H1 (cell line): ENCODE results near the gene GALNT1. TPM values are rescaled to one million over a fixed set of nuclear protein-coding genes. Genes with fewer than 3 reads are reported as not detected.

ENCODE experiments used
- CTCF ChIA-PET: fragments of 300-600 bp; sonication (Branson Sonifier 250); formaldehyde crosslinking; loops from one replicate; lab custom pipeline; 2021; ENCODE audit not compliant: partially characterized antibody; lab: Charles Lee
- POLR2A ChIA-PET: fragments of 300-600 bp; sonication (Branson Sonifier 250); formaldehyde crosslinking; loops from one replicate; lab custom pipeline; 2021; ENCODE audit warnings: inconsistent platforms; ENCODE audit not compliant: partially characterized antibody; lab: Charles Lee
- DNase-seq, 2 experiments: peaks; one replicate each; pipeline versions ENCODE4 v3.0.0 to v3.0.0-alpha.2; 2010 to 2022; ENCODE audit warnings: low spot score in 2 of 2, low read depth in 1 of 2, mixed read lengths in 1 of 2
- FAIRE-seq: peaks from 2 replicates; lab custom pipeline; 2011; peaks lifted over from hg19 to GRCh38; lab: Jason Lieb, UNC
- H2AFZ ChIP-seq: 2 replicates; pipeline ENCODE4 v1.8.1; 2012; ENCODE audit warnings: low read length, inconsistent platforms
- H2AK5ac ChIP-seq: 2 replicates; pipeline ENCODE4 v1.6.1; 2013; ENCODE audit warnings: low read depth, low read length
- H2BK120ac ChIP-seq: replicated peaks from 2 replicates; pipeline ENCODE3; 2013; ENCODE audit warnings: low read depth, low read length, inconsistent platforms
- H2BK12ac ChIP-seq: 2 replicates; pipeline ENCODE4 v1.6.1; 2013; ENCODE audit warnings: low read depth, low read length
- H2BK15ac ChIP-seq: 2 replicates; pipeline ENCODE4 v1.6.1; 2013; ENCODE audit warnings: low read length
- H2BK20ac ChIP-seq: 2 replicates; pipeline ENCODE4 v1.6.1; 2013; ENCODE audit warnings: low read length
- H2BK5ac ChIP-seq: 2 replicates; pipeline ENCODE4 v1.6.1; 2013; ENCODE audit warnings: low read depth, low read length
- H3K14ac ChIP-seq: 2 replicates; pipeline ENCODE4 v1.6.1; 2013; ENCODE audit warnings: inconsistent platforms; ENCODE audit not compliant: insufficient read length
- H3K18ac ChIP-seq: 2 replicates; pipeline ENCODE4 v1.6.1; 2013; ENCODE audit warnings: low read length; ENCODE audit errors: extremely low read depth
- H3K23ac ChIP-seq: 2 replicates; pipeline ENCODE4 v1.6.1; 2013; ENCODE audit warnings: inconsistent platforms; ENCODE audit not compliant: insufficient read length
- H3K23me2 ChIP-seq: 2 replicates; pipeline ENCODE4 v1.6.1; 2013; ENCODE audit warnings: low read depth, low read length
- H3K27ac ChIP-seq: 2 replicates; pipeline ENCODE4 v1.6.1; 2011; ENCODE audit warnings: low read depth, low read length, inconsistent platforms
- H3K27me3 ChIP-seq, 4 experiments: replicated peaks in 1 of 4; 1 replicate in 1 of 4; 2 replicates in 3 of 4; pipeline versions ENCODE4 v1.6.1 to v1.8.1; 2011 to 2013; ENCODE audit warnings: low read length in 3 of 4, mild to moderate bottlenecking in 3 of 4, inconsistent platforms in 2 of 4, mixed read lengths in 2 of 4, moderate library complexity in 1 of 4; ENCODE audit not compliant: control insufficient read depth in 3 of 4, insufficient read depth in 3 of 4; ENCODE audit errors: extremely low read depth in 1 of 4
- H3K36me3 ChIP-seq, 4 experiments: 2 replicates each; pipeline versions ENCODE4 v1.6.1 to v1.8.1; 2011 to 2013; ENCODE audit warnings: mild to moderate bottlenecking in 4 of 4, low read length in 3 of 4, moderate library complexity in 2 of 4, control low read depth in 1 of 4, inconsistent platforms in 1 of 4; ENCODE audit not compliant: insufficient read depth in 4 of 4, control insufficient read depth in 2 of 4
- H3K4ac ChIP-seq: replicated peaks from 2 replicates; pipeline ENCODE3; 2013; ENCODE audit warnings: low read length, low read depth, mixed read lengths, inconsistent platforms; ENCODE audit not compliant: insufficient read length
- H3K4me1 ChIP-seq, 4 experiments: replicated peaks in 1 of 4; 1 replicate in 1 of 4; 2 replicates in 3 of 4; pipeline versions ENCODE4 v1.6.1 to v1.8.1; 2011 to 2013; ENCODE audit warnings: low read length in 3 of 4, inconsistent platforms in 2 of 4, mixed read lengths in 1 of 4; ENCODE audit not compliant: insufficient read depth in 4 of 4, control insufficient read depth in 3 of 4
- H3K4me2 ChIP-seq, 2 experiments: 2 replicates each; pipeline versions ENCODE4 v1.6.1 to v1.8.1; 2011 to 2013; ENCODE audit warnings: low read depth in 2 of 2, low read length in 2 of 2, control low read depth in 1 of 2, inconsistent platforms in 1 of 2, mild to moderate bottlenecking in 1 of 2; ENCODE audit not compliant: insufficient read depth in 1 of 2
- H3K4me3 ChIP-seq, 4 experiments: fragments of 200-600, 300-600 bp in 1 of 4; sonication (generic), shearing (Covaris generic), sonication (Bioruptor Twin) in 1 of 4; 2 replicates each; pipeline versions ENCODE4 v1.5.1 to v1.8.1; 2011 to 2016; ENCODE audit warnings: low read length in 4 of 4, low read depth in 3 of 4, control low read depth in 2 of 4, inconsistent platforms in 2 of 4, mild to moderate bottlenecking in 2 of 4, mixed read lengths in 1 of 4, moderate library complexity in 1 of 4; ENCODE audit not compliant: insufficient read depth in 2 of 4; ENCODE audit errors: extremely low read depth in 1 of 4
- H3K56ac ChIP-seq: replicated peaks from 2 replicates; pipeline ENCODE3; 2013; ENCODE audit warnings: low read depth, mild to moderate bottlenecking, mixed read lengths, low read length, inconsistent platforms; ENCODE audit not compliant: insufficient read length
- H3K79me1 ChIP-seq: 2 replicates; pipeline ENCODE4 v1.6.1; 2013; ENCODE audit warnings: low read depth, low read length, control low read depth
- H3K79me2 ChIP-seq, 2 experiments: 2 replicates each; pipeline versions ENCODE4 v1.6.1 to v1.8.1; 2012 to 2013; ENCODE audit warnings: low read length in 2 of 2, mild to moderate bottlenecking in 2 of 2, inconsistent platforms in 1 of 2; ENCODE audit not compliant: insufficient read depth in 2 of 2, control insufficient read depth in 1 of 2
- H3K9ac ChIP-seq, 4 experiments: replicated peaks in 1 of 4; 1 replicate in 1 of 4; 2 replicates in 3 of 4; pipeline versions ENCODE4 v1.6.1 to v1.8.1; 2011 to 2013; ENCODE audit warnings: low read depth in 3 of 4, low read length in 3 of 4, control low read depth in 2 of 4, mild to moderate bottlenecking in 2 of 4, moderate library complexity in 2 of 4, inconsistent platforms in 1 of 4; ENCODE audit errors: extremely low read depth in 1 of 4
- H3K9me3 ChIP-seq, 2 experiments: 2 replicates each; pipeline versions ENCODE4 v1.6.1 to v1.8.1; 2012 to 2013; ENCODE audit warnings: mild to moderate bottlenecking in 2 of 2, moderate library complexity in 2 of 2, control low read depth in 1 of 2, inconsistent platforms in 1 of 2, low read depth in 1 of 2, low read length in 1 of 2, mixed read lengths in 1 of 2; ENCODE audit not compliant: insufficient read depth in 2 of 2
- H4K20me1 ChIP-seq, 2 experiments: replicated peaks in 1 of 2; 2 replicates each; pipeline versions ENCODE3 to v1.8.1; 2011 to 2013; ENCODE audit warnings: inconsistent platforms in 2 of 2, low read length in 2 of 2, mild to moderate bottlenecking in 1 of 2; ENCODE audit not compliant: insufficient read depth in 2 of 2, control insufficient read depth in 1 of 2
- H4K5ac ChIP-seq: 2 replicates; pipeline ENCODE4 v1.6.1; 2013; ENCODE audit warnings: low read length, low read depth, mixed read lengths, inconsistent platforms; ENCODE audit not compliant: insufficient read length
- H4K8ac ChIP-seq: 2 replicates; pipeline ENCODE4 v1.8.0; 2013; ENCODE audit warnings: mild to moderate bottlenecking, moderate library complexity, low read length, inconsistent platforms; ENCODE audit not compliant: insufficient read depth; ENCODE audit errors: extremely low read depth
- H4K91ac ChIP-seq: replicated peaks from 2 replicates; pipeline ENCODE3; 2013; ENCODE audit warnings: low read length, mixed read lengths, inconsistent platforms; ENCODE audit not compliant: insufficient read length
- BACH1 ChIP-seq: IDR thresholded peaks from 2 replicates; pipeline ENCODE4 v1.6.1; 2012; ENCODE audit warnings: low read length, improper control_type of control experiment
- EZH2 ChIP-seq: fragments of 200-600 bp; sonication (generic); IDR thresholded peaks from 2 replicates; pipeline ENCODE4 v1.7.1; 2012; ENCODE audit warnings: low read depth, mild to moderate bottlenecking, moderate library complexity, low read length, inconsistent platforms; ENCODE audit not compliant: severe bottlenecking
- KDM4A ChIP-seq: IDR thresholded peaks from one replicate; pipeline ENCODE4 v1.7.1; 2012; ENCODE audit warnings: low read depth, mild to moderate bottlenecking, moderate library complexity, low read length, inconsistent platforms; ENCODE audit not compliant: severe bottlenecking
- NANOG ChIP-seq: IDR thresholded peaks from 2 replicates; pipeline ENCODE4 v1.6.1; 2011; ENCODE audit warnings: low read length, low read depth, mild to moderate bottlenecking, inconsistent platforms; ENCODE audit not compliant: insufficient read depth, poor library complexity, severe bottlenecking
- PHF8 ChIP-seq: fragments of 200-600 bp; sonication (generic); conservative IDR thresholded peaks from 2 replicates; pipeline ENCODE4 v1.7.1; 2012; ENCODE audit warnings: low read depth, mild to moderate bottlenecking, inconsistent platforms, low read length, moderate library complexity
- POU5F1 ChIP-seq: IDR thresholded peaks from 2 replicates; pipeline ENCODE4 v1.6.1; 2011; ENCODE audit warnings: low read depth, mild to moderate bottlenecking, low read length, moderate library complexity
- SAP30 ChIP-seq: fragments of 300-600 bp; sonication (generic); IDR thresholded peaks from 2 replicates; pipeline ENCODE4 v1.7.1; 2012; ENCODE audit warnings: low read length, moderate library complexity, mild to moderate bottlenecking, inconsistent platforms; ENCODE audit not compliant: insufficient read depth, insufficient replicate concordance
- SIN3A ChIP-seq, 2 experiments: IDR thresholded peaks in 1 of 2; conservative IDR thresholded peaks in 1 of 2; 2 replicates each; pipeline ENCODE4 v1.6.1; 2011 to 2012; ENCODE audit warnings: low read length in 2 of 2, improper control_type of control experiment in 1 of 2, low read depth in 1 of 2, mild to moderate bottlenecking in 1 of 2
- SP1 ChIP-seq: IDR thresholded peaks from 2 replicates; pipeline ENCODE4 v1.6.1; 2011; ENCODE audit warnings: low read depth, low read length
- TEAD4 ChIP-seq: IDR thresholded peaks from 2 replicates; pipeline ENCODE4 v1.6.1; 2012; ENCODE audit warnings: low read depth, low read length, inconsistent platforms, mixed read lengths
- USF2 ChIP-seq: IDR thresholded peaks from 2 replicates; pipeline ENCODE4 v1.6.1; 2011; ENCODE audit warnings: low read length, improper control_type of control experiment
- YY1 ChIP-seq: IDR thresholded peaks from 2 replicates; pipeline ENCODE4 v1.6.1; 2011; ENCODE audit warnings: low read depth, mild to moderate bottlenecking, low read length
- WGBS, 2 experiments: shearing (Covaris generic) in 1 of 2; methylation state at CpG; one replicate each; pipeline versions ENCODE4 v1.1.6 to v1.1.7; 2013 to 2015; ENCODE audit warnings: low lambda C conversion rate in 2 of 2, mixed read lengths in 2 of 2, inconsistent platforms in 1 of 2, low coverage in 1 of 2, missing lambda C conversion rate in 1 of 2; ENCODE audit not compliant: insufficient replicate concordance in 2 of 2, insufficient coverage in 1 of 2, insufficient read length in 1 of 2; ENCODE audit errors: extremely low coverage in 1 of 2, missing lambda C conversion rate in 1 of 2; 5-methylcytosine and 5-hydroxymethylcytosine counted together
- polyA plus RNA-seq, 7 experiments: library from polyadenylated mRNA; depleted of rRNA in 3 of 7; stranded (reverse) in 5 of 7; unstranded in 2 of 7; fragments of >200 nt in 5 of 7; fragments of 200-250 nt in 2 of 7; gene quantifications; 1 replicate in 5 of 7; 2 replicates in 1 of 7; 4 replicates in 1 of 7; pipeline versions ENCODE4 v1.2.1 to v1.2.3, GENCODE V29; 2011 to 2013; ENCODE audit warnings: missing spikeins in 2 of 7, mixed read lengths in 2 of 7
- total RNA-seq: library from RNA; stranded (reverse); fragmentation: NEBNext Ultra II Directional; extraction: Animal tissue kit (Norgen Biotek cat#: 25700); gene quantifications from 2 replicates; pipeline ENCODE4 v1.2.1, GENCODE V29; 2021

The GALNT1 gene
- total and polyA plus RNA-seq, 2 of the 8 experiments (the other 6 are each of a cell fraction or from before 2014, with no cell fraction given) = 22.4 to 101 TPM

- Histone ChIP-seq H4K5ac (no peak overlapping the region), H3K56ac (no peak overlapping the region), H3K14ac (no peak overlapping the region), H3K9ac (no peak overlapping the region), H3K18ac (0 out of 2 replicates have a peak overlapping the region, but pooled peaks have one; percentile 24), H2AFZ (no peak overlapping the region), H2AK5ac (peak overlapping the region; percentile 26; the same call in 1 of the 2 replicates), H4K91ac (peak overlapping the region; percentile 7), H3K27ac (no peak overlapping the region), H3K4me3 (no peak overlapping the region), H3K23ac (no peak overlapping the region), H4K8ac (no peak overlapping the region), H3K4me1 (peaks cover 0 to 8% (median 4%) of the 10 kb centered on the region in 4 experiments; a peak in 4 of 7 replicates), H3K4me2 (no peak overlapping the region), H3K36me3 (no peaks in the 10 kb centered on the region), H2BK20ac (0 out of 2 replicates have a peak overlapping the region, but pooled peaks have one; percentile 48), H3K27me3 (no peaks in the 10 kb centered on the region), H3K79me1 (no peaks in the 10 kb centered on the region), H3K9me3 (no peaks in the 10 kb centered on the region), H3K23me2 (no peaks in the 10 kb centered on the region), H2BK15ac (peak overlapping the region; percentile 40; the same call in 1 of the 2 replicates), H3K79me2 (no peaks in the 10 kb centered on the region), H3K4ac (no peak overlapping the region), H2BK120ac (no peak overlapping the region), H2BK12ac (peak overlapping the region; percentile 64; the same call in 1 of the 2 replicates), H4K20me1 (no peaks in the 10 kb centered on the region), H2BK5ac (no peak overlapping the region; the same call in 1 of the 2 replicates)
- DNase-seq (no peak), FAIRE-seq (no peak)
- ChIA-PET POLR2A (no interaction called here), CTCF (interaction anchor here (2.6 kb wide), 1 partner anchor 9 kb away, joined by 9 read pairs; no protein-coding TSS in a partner anchor)
- WGBS, 2 experiments = 91% methylated on average over 2 of the region's 2 CpGs; no CpG with 5 or more reads in 1 of the 2 experiments
- TF ChIP-seq PHF8 (no peak), POU5F1 (no peak), SIN3A (conservative IDR thresholded peaks at IDR 0.05 in 1 of 2, IDR thresholded peaks at IDR 0.05 in 1 of 2; ENCODE audit: low read depth in 1 of 2, low read length in 2 of 2) (no peak), NANOG (no peak), BACH1 (no peak), TEAD4 (no peak), SAP30 (no peak), EZH2 (no peak), USF2 (no peak), SP1 (no peak), YY1 (no peak), KDM4A (no peak)
Observed at GRCh38 chr18:35746826-35747339, 165.3 kb downstream of the GALNT1 start.
